HG03442 (cell line): ENCODE measurements around the gene ATP13A4.

Source experiments
- ATAC-seq: cut with Tn5 transposase; IDR thresholded peaks from one replicate; pipeline ENCODE4 v1.9.1; 2021; ENCODE audit warnings: mild to moderate bottlenecking, moderate library complexity; ENCODE audit not compliant: unreplicated experiment

ATP13A4 gene, protein sequence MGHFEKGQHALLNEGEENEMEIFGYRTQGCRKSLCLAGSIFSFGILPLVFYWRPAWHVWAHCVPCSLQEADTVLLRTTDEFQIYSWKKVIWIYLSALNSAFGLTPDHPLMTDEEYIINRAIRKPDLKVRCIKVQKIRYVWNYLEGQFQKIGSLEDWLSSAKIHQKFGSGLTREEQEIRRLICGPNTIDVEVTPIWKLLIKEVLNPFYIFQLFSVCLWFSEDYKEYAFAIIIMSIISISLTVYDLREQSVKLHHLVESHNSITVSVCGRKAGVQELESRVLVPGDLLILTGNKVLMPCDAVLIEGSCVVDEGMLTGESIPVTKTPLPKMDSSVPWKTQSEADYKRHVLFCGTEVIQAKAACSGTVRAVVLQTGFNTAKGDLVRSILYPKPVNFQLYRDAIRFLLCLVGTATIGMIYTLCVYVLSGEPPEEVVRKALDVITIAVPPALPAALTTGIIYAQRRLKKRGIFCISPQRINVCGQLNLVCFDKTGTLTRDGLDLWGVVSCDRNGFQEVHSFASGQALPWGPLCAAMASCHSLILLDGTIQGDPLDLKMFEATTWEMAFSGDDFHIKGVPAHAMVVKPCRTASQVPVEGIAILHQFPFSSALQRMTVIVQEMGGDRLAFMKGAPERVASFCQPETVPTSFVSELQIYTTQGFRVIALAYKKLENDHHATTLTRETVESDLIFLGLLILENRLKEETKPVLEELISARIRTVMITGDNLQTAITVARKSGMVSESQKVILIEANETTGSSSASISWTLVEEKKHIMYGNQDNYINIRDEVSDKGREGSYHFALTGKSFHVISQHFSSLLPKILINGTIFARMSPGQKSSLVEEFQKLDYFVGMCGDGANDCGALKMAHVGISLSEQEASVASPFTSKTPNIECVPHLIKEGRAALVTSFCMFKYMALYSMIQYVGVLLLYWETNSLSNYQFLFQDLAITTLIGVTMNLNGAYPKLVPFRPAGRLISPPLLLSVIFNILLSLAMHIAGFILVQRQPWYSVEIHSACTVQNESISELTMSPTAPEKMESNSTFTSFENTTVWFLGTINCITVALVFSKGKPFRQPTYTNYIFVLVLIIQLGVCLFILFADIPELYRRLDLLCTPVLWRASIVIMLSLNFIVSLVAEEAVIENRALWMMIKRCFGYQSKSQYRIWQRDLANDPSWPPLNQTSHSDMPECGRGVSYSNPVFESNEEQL

DNA sequence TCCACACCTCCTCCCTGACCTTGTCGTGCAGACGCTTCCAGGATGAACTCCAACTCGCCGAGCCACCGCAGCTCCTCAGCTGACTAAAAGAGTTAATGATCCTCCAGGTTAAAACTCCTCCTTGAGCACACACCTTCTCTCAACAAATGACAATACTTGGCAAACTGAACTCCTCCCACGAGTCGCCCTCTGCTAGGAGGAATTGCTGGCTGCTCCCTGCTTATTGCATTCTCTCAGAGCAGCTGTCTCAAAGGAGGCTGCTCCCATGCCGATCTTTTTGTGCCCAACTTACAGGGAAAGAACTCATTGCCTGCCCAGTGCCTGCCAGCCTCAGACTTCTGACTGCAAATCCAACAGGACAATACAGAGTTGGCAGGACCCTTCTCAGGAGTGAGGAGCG lies at the start of gene ATP13A4:
Gene ATP13A4 (minus strand): TSS at position 85 of the 400 bp plus-strand sequence. CDS start 96 bp downstream, outside the sequence.
- no peak for ATAC-seq

DNA sequence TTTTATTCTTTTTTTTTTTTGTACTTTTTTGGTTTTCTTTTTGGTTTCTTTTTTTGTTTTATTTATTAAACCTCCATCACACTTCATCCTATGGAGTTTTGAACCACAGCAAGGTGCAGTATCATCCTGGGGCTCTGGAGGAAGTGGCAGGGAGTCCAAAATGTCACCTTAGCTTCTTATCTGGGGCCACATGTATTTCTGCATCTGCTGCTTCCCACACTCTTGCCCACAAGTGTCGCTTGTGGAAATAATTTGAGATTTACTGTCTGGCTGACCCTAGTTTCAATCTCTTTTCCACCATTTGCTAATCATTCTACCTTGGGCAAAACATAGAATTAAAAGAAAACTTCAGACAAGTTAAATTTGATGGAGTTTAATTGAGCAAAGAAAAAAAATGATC lies 44.7 kb upstream of the ATP13A4 start:
- ATAC-seq, result no peak

DNA sequence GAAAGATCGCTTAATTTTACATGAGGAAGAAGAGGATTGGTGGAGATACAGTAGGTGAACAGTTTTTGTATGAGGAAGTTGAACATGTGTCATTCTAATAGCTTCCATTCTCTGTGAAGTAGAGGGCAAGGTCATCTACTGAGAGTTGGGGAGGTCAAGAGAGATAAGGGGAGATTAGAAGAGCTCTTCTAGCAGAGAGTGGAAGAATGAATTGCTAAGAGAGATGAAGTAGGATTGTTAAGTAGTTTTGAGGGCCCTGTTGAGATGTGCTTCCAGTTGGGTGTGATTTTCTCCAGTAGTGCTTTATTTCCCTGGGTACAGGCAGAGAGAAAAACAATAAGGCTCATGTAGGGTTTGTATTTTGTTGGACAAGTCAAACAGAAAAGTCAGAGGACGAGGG lies 43.5 kb upstream of the ATP13A4 start:
- ATAC-seq, result no peak

DNA sequence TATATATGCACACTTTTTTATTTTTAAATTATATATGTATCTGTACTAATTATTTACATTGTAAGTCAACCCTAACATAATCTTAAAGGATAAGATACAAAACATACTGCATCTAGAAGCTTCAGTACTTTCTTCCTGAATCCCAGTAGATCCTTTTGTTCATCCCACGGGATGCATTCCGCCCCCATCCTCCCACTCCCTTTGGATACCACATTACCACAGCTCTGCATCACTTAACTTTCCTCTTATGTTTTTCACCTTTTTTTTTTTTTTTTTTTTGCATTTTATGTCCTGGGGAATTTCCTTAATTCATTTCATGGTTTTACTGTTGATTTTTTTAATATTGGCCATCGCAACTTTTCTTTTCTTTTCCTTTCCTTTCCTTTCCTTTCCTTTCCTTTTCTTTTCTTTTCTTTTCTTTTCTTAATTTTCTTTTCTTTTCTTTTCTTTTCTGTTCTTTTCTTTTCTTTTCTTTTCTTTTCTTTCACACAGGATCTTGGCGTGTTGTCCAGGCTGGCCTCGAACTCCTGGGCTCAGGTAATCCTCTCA lies 41.3 kb upstream of the ATP13A4 start:
- no peak for ATAC-seq

DNA sequence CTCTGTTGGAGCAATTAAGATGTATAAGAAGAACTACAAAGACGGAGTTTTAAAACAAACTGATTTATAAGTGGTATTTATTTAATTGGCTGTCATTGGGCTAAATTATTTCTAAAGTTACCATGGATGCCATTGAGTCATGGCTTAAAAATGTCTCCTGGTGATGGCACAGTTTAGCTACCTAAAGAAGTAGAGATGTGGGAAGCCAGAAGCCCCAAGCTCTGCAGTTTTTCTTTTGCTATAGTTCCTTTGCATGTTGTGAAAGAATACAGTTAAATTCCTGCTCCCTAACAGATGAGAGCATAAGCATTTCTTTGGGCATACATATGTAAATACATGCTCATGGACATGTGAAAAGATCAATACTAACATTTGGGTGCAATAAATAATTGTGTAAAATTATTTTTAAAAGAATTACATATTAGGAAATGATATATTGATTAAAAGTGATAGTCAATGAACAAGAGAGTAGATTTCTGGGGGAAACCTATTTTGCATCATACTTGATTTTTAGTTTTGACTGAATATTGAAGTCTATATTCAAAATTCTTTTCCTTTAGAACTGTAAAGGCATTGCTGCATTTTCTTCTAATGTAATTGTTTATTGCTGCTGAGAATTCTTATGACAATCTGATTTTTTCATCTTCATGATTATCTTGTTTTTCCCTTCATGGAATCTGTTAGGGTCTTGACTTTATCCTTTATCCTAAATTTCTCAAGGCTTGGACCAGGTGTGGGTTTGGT lies 40.4 kb upstream of the ATP13A4 start:
- no peak for ATAC-seq

DNA sequence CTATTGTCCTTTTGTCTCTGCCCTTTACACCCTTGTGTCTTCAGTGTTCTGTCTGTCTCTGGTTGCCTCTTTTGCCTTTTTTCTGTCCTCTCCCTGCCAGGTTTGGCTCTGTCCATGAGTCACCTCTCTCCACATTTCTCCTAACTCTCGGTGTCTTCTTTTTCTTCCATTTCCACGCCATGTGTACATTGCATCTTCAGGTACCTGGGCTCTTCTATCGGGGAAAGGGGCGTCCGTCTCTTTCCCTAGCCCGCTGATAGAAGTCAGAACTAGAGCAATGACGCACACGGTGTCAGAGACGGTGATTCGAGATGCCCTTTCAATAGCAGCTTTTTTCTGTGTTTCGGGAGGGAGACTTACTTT lies 39.0 kb upstream of the ATP13A4 start:
- ATAC-seq, result no peak

DNA sequence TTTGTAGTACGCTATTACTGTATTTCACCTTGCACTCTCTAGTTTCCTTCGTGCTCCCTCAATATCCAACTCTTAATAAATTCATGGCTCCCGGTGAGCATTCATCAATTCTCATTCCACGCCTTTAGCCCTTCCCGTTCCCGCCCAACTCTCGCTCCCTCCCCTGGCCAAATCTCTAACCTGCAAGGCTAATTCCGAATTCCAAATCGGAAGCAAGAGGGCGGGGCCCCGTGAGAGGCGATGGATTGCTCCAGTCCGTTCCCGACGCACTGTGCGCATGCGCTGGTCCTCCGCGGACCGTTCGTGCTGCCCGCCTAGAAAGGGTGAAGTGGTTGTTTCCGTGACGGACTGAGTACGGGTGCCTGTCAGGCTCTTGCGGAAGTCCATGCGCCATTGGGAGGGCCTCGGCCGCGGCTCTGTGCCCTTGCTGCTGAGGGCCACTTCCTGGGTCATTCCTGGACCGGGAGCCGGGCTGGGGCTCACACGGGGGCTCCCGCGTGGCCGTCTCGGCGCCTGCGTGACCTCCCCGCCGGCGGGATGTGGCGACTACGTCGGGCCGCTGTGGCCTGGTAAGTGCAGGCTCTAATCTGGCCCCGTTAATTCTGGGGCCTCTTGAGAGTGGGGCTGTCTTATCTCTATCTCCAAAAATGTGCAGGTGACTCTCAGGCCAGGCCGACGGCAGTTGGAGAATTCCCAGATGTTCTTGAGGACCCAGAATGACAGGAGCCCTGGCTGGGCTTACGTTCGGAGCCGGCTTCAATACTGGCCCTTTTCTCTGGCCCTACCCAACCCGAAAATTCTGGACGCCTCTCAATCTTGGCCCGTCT lies 38.4 kb upstream of the ATP13A4 start, which contains the start of gene OPA1:
Gene OPA1 (plus strand): TSS at position 368 of the 827 bp plus-strand sequence. CDS start 170 bp downstream, at position 538.
- peak; percentile 98 for ATAC-seq

DNA sequence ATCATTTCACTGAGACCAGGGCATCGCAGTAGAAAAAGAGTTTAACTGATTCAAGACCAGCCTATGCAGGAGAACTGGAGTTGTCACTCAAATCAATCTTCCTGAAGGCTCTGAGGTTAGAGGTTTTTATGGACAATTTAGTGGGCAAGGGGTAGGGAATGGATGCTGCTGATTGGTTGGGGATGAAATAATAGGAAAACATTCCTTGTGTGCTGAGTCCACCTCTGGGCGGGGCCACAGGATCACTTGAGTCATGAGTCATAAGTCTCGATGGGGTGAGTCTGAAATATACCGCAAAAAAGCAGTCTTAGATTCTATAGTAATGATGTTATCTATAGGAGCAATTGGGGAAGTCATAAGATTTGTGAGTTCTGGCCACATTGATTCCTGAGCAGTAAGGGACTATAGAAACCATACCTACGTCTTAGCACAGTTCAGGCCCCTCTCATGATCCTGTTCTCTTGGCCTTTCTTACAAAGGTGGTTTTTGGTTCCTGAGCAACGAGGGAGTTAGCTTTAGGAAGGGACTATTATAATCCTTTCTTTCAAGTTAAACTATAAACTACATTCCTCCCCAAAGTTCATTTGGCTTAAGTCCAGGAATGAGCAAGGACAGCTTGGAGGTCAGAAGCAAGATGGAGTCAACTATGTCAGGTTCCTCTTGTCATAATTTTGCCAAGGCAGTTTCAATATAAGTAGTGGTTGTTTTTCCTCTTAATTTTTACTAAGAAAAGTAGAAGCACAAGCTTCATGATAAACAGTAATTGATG lies 35.6 kb upstream of the ATP13A4 start:
- ATAC-seq, result no peak

DNA sequence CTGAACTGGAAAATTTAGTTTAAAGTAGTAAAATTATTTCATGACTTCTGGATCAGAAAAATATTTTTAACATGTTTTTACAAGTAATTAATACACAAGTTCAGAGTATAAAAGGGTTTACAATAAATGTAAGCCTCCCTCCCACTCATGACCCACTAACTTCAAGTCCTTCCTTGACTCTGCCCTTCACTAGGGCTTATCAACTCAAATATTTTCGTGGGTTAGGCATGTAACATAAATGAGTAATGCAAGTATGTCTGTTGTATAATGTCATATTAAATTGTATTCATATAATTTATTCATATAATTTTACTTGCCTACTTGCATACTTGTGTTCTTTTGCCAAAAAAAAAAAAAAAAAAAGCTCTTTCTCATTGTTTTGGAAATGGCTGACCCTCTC lies 34.9 kb upstream of the ATP13A4 start:
- no peak for ATAC-seq

DNA sequence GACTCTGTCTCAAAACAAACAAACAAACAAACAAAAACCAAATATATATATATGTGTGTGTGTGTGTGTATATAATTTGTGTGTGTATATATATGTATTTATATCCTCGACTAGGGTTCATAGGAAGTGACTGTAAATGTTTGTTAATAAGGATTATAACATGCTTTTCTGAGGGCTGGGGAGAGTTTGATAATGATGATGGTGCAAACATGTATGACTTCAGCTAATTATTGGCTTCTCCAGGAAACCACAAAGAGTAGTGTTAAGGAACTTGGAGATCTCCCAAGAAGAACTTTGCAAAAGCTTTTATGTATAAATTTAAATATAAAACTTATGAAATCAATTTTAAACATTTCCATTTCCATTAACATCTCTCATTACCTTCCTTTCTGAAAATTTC lies 34.4 kb upstream of the ATP13A4 start:
- ATAC-seq, result no peak

DNA sequence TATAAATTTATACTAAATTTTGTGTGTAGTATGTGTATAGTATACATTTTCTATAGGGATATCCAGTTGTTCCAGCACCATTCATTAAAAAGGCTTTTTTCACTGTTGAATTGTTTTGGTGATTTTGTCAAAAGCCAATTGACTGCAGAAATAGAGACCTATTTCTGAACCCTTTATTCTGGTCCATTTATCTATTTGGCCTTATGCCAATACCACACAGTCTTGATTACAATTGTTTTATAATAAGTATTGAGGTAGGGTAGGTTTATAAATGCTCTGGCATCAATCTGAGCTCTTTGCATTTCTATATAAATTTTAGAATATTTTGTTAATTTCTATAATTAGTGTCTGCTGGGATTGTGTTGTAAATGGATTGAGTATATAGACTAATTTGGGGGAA lies 31.8 kb upstream of the ATP13A4 start:
- no peak for ATAC-seq

DNA sequence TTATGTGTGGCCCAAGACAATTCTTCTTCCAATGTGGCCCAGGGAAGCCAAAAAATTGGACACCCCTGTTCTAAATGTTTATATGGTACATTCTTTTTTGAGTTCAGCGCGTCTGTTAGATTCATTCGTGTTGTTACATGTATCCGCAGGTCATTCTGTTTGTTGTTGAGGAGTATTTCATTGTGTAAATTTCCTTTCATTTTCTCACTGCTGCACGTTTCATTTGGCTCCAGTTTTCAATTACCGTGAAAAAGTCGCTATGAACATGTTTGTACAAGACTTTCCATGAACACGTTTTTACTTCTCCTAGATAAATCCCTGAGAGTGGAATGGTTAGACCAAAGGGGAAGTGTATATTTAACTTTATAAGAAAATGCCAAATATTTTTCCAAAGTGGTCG lies 30.8 kb upstream of the ATP13A4 start:
- no peak for ATAC-seq

DNA sequence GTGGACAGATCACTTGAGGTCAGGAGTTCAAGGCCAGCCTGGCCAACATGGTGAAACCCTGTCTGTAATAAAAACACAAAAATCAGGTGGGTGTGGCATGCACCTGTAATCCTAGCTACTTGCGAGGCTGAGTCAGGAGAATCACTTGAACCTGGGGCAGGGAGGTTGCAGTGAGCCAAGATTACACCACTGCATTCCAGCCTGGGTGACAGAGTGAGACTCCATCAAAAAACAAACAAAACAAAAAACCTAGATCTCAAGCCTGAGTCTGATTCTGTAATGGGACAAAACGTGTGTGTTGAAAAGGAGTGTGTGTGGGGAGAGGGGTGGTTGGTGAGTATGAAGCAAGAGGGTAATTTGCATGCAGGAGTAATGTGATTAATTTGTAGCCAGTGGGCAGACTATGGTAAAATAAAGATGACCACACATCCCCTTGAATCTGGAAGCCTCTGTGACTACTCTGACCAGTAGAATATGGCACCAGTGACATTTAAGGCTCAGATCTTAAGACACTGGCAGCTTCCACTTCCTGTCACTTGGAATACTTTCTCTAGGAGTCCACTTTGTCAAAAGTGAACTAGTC lies 19.9 kb upstream of the ATP13A4 start:
- ATAC-seq, result no peak

DNA sequence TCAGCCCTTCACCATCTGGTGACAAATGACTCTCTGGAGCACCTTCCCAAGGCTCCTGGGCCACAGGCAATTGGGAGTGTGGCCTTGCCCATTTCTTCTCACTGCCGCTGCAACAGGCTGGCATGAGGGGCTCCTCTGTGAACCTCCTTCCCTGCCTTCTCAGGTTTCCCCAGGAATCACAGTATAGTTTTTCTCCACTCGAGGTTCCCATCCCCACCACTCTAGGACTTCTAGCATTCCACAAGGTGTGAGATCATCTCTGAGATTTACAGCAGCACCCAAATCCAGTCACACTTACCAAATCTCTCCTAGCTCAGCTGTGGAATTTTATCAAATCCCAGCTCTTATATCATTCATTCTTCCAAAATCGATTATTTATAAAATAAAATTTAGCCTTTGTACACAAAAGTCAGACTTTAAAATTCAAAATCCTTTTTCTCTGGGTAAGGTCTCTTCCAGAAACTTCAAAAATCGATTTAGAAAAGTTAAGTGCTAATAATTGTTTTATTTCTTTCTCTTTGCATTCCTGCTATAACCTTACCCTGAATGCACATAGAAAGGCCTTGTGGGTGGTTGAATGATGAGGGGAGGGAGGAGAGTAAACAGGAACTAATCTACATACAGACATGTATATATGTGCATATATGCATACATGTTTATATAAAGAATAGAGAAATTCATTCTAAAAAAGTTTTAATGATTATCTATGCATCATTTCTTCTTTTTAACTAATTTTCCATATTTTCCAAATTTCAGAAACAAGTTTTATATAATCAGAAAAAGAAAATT lies 18.9 kb upstream of the ATP13A4 start:
- no peak for ATAC-seq

DNA sequence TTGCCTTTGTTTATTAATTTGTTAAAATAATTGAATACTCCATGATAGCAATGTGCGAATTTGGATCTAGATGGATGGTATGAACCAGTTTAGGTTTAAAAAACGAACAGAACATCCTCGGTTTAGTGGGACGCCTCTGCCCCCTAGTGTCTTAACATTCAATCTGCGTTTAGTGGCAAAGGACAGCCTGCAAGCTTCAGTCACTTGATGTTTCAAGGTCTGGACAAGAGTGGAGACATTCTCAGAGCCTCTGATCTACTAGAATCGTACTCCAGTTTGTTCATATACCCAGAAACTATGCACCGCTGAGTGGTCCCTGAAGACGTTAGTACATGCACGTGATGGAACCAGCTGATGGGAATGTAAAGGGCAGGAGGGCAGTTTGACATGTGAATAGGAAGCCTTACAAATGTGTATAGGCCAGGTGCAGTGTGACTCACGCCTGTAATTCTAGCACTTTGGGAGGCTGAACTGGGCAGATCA lies 17.8 kb upstream of the ATP13A4 start:
- peak; percentile 78 for ATAC-seq

DNA sequence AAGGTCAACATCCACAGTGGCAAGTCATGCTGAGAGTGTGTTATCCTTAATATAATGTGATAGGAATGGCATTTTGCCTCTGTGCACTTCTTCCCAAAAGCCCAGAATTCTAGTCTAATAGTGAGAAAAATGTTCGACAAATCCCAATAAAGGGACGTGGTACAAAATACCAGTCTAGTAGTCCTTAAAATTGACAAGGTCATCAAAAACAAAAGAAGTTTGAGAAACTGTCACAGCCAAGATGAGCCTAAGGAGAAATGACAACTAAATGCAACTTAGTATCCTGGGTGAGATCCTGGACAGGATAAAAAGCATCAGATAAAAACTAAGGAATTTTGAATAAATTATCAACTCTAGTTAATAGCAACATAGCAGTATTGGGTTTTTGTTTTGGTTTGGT lies 14.4 kb upstream of the ATP13A4 start:
- ATAC-seq, result no peak

DNA sequence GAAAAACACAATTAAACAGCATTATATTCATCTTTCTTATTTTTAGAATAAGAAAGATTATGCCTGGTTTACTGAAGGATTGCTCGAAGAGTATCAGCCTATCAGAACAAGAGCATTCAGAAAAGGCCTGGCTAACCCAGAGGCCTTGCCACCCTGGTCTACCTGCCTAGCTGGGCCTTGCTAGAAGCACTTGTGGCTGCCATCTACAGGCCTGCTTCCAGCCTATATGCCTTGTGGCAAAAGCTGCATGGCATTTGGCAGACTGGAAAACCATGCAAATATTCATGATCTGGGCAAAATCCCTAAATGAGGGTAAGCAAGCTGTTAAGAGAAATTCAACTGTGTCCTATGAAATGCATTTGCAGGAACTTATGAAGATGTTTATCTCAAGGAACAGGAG lies 9.3 kb upstream of the ATP13A4 start:
- no peak for ATAC-seq
